ENCODE measurements around the gene IRGC.

IRGC gene

DNA sequence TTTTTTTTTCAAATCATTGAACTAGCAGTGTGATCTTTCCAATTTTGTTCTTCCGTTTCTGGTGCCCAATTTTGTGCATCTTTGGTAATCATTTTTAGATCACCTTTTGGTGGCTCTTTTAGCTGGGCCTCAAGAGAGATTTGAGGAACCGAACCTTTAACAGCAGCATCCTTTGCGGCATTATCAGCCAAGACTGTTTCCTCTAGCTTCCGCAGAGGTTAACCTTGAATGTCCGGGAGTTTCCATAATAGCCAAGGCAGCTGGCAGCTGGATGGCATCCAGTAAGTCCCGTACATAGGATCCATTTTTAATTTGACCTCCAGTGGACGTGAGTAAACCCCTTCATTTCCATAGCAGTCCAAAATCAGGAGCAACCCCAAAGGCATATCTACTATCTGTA lies 9.6 kb downstream of the IRGC start:
- DNase-seq, result no peak

DNA sequence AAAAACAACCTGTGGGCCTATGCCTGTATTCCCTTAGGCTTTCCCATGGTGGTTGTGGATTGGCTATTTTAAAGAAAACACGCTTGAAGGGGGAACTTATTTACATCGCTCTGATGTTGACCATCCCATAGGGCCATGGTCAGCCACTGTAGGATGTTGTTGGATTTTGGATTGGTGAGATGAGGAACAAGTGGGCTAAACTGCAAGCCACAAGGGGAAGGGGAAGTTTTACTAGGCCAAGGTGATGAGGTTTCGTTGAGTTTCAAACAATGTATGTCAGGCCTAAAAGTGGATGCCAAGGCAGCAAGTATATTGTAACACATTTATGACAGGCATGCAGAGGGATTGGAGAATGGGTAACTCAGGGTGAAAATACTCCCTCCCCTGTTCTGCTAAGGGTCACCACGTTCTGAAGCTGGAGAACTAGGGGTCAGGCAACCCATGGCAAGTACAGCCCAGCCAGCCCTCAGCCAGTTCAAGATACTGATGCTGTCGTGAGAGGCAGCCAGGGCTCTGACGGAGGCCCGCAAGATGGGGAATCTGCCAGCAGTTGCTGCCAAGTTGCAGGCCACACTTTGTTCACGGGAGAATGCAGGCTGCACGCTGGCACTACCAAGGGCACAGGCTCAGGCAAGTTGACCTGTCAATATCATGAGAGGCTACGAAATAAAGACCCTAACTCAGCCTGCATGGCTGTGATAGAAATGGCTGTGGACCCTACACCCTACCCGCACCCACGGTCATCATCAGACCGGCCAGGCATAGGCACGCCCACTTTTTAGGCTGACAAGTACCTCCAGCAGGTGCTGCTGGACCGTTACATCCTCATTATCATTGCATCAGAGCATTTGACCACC lies 11.1 kb downstream of the IRGC start:
- no peak for DNase-seq

DNA sequence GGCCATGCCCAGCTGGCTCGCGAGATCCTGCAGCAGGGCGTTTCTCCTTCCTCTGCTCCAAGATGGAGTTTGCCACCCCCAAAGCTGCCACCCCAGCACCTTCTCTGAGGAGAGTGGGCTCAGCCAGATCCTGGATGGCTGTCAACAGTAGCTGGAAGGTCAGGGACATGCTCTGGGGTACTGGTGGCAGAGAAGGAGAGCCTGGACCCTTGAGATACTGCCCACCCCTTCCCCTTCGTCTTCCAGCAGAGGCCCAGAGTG lies 11.6 kb downstream of the IRGC start:
- no peak for DNase-seq

DNA sequence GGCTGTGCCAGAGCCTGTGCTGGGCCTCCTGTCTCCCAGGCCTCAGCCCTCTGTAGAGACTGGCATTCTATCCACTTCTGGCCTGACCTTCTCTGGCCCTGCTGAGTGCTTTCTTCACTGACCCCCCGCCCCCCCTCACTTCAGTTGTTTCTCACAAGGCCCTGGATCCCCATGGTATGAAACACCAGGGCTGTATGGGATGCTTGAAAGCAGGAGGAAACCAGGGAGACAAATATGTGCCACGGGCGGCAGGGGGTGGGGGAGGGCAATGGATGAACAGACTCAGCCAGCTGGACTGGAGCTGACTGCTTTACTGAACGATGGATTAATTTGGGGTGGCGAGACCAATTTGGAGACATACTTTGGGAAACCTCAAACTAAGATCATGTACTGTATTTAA lies 14.0 kb downstream of the IRGC start:
- no peak for DNase-seq

DNA sequence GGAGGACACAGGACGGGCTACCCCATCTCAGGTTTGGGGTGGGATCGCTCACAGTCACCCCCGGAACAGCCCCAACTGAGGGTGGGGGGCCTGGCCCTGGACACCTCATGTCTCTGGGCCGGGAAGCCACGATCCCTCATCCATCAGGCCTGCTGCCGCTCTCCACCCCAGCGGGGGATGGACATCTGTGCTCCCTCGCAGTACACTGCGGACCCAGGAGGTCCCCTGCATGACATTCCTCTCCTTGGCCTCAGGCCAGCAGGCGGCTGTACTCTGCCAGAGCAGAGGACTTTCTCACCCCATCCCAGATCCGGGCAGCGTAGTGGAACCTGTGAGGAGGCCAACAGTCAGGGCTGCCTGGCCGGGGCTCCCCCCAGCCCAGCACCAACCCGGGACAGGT lies 15.5 kb downstream of the IRGC start:
- no peak for DNase-seq

DNA sequence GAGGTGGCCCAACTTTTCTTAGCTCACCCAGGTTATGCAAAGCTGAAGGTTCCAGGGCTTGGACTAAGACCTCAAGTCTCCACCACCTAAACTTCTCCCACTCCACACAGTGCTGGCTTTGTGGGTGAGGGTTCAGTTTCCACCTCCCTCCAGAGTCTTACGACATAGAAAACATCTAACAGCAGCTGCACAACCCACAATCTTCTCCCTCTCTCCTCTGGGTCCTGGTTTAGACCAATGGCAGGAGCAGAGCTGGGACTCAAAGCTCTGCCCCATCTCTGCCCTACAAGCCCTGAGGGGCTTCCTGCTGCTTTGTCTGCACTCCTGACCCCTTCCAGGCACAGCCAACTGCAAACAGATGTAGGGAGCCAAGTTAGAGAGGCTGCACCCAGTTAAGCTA lies 16.0 kb downstream of the IRGC start:
- no peak for DNase-seq

DNA sequence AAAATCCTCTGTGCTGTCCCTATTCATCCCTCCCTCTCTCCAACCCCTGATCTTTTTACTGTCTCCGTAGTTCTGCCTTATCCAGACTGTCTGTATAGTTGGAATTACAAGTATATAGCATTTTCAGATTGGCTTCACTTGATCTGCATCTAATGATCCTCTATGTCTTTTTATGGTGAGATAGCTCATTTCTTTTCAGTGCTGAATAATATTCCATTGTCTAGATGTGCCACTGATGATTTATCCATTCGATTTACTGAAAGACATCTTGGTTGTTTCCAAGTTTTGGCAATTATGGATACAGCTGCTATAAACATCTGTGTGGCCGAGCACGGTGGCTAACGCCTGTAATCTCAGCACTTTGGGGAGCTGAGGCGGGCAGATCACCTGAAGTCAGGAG lies 19.1 kb downstream of the IRGC start:
- no peak for DNase-seq

DNA sequence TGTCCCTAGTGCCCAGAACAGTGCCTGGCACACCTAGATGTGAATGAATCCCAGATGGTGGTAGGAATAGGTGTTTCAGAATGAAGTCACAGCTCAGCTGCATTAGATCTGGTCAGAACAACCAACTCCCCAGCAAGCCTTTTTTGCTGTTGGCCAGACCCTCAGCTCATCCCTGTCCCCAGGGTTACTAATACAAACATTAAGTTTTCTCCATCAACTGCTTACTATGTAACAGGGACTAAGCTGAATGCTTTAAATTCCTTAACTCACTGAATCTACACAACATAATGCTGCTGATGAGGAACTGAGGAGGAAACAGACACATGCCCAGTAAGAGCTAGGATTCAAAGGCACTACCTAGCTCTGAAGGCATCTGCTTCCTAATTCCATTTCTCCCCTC lies 20.1 kb downstream of the IRGC start:
- DNase-seq, result no peak

DNA sequence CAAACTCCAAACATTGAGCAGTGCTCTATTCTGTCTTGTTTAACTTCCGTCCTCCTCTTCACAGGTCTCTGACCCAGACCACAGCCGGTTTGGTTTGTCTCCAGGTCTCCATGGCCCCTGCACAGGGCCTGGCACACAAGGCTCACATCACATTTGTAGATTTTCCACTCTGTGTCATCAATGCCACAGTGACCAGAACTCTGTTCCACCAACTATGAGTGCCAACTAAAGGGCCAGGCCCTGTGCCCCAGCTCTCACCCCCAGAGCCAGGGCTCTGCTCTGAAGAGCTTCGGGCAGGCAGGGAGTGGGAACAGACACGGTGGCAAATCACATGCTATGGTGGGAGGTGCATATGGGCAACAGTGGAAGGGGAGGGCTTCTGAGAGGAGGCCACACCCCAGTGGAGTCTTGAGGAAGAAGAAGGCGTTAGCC lies 22.9 kb downstream of the IRGC start:
- DNase-seq, result no peak

DNA sequence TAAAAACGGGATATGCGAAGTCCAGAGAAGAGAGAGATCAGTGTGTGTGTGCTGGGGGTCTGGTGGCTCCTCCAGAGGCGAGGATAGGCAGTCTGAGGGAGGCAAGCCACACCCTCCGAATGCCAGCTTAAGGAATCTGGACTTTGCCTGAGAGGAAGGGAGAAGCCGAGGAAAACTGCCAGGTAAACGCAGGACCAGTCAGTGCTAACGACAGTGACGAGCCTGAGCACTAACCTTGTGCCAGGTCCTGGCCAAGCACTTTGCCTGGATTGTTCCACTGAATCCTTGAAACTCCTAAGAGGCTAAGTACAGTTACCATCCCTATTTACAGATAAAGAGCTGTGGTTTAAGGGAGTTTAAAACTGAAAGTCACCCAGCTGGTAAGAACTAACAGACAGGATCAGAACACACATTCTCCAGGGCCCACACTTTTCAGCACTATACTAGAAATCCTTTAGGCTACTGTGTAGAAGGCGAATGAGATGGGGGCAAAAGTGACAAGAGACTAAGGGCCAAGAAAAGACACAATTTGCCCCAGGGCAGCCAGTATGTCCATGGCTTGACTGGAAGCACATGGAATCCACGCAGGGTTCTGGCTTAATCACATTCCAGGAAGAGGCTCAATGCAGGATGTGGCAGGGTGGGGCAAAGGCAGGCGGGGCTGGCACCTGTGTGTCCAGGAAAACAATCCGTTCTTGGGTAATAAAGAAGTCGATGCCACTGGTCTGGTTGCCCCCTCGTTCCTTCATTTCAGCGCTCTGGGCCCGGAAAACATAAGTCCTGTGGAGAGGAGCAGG lies 23.8 kb downstream of the IRGC start:
- DNase-seq, result no peak

DNA sequence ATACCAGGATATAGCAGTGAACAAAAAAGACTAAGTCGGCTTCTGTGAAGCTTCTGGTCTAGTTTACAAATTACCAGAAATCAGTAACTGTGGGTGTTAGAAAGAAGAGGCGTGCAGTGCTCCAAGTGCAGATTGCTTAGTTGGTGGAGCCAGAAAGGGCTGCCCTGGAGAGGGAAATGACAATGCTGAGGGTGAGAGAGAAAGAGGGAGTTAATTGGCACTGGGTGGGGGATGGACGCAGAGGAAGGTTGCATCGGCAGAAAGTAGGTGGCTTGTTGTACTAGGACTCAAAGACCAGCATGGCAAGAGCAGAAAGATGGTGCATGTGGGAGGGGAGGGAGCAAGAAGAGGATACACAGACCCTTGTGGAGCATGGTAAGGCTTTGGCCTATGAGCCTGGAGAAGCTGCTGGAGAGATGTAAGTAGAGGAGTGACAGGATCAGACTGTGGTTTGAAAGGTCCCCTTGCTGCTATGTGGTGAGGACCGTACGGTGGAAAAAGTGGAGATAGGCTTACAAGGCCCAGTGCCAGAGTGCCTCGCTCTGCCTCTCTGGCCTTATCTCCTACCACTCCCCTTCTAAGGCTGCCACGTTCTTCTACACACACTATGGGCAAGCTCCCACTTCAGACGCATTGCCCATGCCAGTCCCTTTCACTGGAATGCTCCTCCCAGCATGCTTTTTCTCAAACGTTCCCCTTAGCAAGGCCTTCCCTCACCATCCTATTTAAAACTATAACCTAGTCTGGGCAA lies 25.4 kb downstream of the IRGC start:
- DNase-seq, result no peak

DNA sequence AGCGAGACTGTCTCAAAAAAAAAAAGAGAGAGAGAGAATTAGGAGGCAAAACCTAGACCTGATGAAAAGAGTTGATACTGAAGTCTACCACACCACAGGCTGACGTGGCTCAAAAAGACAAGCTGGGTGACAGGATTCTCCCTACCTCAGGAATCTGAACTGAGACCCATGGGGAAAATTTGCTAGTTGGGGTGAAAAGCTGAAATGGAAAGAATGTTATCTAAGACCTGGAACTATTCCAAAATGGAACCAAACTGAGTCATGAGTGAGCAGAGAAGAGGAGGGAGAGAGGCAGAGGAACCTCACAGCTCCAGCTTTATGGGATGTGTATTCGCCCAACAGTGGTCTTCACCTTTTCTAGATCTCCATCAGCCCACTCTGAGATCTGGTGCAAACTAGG lies 27.2 kb downstream of the IRGC start:
- no peak for DNase-seq

DNA sequence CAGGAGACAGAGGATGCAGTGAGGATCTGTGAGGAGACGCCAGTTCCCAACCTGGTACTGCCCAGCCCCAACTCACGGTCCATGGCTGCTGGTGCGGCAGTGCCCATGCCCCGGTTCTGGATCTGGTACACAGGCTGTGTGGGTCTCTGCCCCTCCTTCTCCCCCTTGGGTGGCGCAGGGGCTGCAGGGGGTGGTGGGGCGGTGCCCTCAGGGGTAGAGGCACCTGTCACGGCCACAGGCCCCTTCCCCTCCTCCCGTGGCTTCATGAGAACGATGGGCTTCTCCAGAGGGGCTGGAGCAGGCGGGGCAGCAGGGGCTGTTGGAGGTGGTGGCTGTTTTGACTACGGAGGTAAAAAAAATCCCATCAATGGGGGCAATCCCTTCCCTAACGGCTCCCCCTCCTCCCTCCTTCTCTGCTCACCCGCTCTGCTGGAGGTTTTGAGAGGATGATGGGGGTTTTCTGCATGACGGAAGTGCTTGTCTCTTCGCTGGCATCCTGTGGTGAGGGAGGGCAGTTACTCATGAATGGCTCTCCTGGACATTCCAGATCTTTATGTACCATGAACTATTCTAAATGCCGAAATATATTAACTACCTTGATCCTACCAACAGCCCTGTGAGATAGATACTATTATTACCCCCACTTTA lies 31.8 kb downstream of the IRGC start:
- DNase-seq, result no peak

DNA sequence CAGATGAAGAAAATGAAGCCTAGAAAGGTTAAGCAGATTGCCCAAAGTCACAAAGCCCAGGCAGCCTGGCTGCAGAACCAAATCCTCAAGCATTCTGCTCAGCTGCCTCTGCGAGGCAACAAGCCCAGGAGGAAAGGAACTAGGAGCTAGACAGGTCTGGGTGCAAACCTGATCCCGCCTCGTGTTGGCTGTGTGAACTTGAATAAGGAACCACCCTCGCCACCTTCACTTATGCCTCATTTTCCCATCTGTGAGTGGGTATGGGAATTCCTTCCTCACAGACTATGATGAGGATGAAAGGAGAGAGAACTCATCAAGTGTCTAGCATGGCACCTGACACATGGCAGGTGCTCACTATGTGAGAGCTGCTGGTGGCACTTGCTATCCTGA lies 32.3 kb downstream of the IRGC start:
- DNase-seq, result no peak

DNA sequence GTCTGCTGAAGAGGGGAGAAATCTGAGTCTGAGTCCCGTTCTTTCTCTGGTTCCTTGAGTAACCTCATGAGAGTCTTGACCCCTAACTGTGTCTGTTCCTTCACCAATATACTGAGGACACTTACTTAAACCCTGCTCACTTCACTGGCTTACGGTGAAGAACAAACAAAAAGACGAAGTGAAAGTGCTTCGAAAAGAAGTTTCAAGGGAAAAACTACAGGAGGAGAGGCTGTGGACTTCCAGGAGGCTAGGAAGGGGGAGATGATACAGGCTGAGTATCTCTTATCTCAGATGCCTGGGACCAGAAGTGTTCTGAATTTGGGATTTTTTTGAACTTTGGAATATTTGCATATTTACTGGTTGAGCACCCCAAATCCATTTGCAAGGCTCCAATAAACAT lies 32.8 kb downstream of the IRGC start:
- no peak for DNase-seq

DNA sequence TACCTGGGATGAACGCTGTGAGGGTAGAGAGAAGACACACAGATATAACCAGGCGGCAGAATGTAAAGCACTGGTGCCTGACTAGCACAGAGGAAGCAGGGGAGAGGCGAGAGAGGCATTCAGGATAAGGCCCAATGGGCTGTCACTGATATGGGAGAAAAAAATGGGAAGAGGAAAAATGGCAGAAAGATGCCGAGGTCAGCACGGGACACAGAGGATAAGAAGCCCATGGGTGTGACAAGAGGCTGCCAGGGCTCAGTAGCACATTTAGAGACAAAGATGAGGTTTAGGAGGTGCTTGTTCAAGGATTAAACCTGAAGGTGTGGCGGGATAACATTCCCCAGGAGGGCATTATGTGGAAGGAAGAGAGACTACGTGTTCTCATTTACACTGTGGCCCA lies 33.3 kb downstream of the IRGC start:
- DNase-seq, result no peak

DNA sequence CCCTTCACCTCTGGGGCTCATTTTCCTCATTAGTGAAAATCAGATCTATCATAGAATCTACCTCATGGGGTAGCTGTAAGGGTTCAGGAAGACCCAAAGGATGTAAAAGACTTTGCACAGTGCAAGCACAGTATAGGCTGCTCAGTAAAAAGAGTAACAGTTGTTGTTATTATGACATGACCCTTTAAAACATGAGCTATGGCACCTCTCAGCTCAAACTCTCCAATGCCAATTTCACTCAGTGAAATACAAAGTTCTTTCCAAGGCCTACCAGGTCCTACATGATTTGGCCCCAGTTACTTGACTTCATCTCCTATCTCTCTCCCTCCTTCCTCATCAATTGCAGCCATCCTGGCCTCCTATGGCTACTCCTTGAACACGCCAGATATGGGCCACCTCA lies 34.0 kb downstream of the IRGC start:
- DNase-seq, result no peak

DNA sequence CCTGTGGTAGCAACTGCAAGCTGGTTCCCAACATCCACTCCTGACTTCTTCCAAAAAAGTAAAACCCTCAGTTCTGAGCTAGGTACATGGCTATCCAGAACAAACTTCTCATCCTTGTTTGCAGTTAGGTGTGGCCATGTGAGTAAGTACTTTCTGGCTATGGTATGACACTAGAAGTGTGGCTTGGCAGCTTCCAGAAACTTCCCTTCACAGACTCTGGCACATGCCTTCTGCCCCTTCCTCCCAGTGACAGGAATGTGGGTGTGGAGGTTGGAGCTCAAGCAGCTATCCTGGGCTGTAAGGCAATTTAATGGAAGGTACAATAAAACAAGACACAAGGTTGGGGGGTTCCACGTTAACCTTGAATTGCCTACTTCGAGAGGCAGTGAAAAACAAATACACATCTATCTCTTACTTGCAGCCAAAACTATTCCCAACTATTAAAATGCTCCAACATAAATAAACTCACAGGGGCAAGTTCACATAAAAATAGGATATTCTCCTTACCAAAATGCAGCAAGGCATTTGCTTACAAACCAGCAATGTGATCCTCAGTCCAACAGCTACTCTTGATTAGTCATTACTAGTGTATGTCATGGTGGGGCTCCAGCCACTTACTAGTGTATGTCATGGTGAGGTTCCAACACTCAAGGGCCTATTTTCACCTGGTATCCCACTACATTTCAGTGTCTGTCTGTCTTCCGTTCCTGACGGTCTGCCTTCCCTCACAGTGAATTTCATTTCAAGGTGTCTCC lies 35.8 kb downstream of the IRGC start:
- no peak for DNase-seq

DNA sequence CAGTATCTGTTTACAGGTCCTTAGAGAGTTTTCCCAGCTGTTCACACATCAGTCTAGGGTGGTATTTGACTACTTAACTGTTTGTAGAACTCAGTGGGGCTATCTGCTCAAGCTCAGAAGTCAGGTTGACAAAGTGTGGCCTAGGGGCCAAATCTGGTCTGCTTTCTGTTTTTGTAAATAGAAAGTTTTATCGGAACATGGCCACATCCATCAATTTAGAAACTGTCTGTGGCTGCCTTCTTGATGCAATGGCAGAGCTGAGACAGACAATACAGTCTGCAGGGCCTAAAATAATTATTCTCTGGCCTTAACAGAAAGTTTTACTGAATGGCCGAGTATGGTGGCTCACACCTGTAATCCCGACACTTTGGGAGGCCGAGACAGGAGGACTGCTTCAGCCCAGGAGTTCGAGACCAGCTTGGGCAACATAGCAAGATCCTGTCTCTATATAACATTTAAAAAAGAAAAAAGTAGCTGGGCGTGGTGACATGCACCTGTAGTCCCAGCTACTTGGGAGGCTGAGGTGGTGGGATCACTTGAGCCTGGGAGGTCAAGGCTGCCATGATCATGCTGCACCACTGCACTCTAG lies 36.5 kb downstream of the IRGC start:
- no peak for DNase-seq

DNA sequence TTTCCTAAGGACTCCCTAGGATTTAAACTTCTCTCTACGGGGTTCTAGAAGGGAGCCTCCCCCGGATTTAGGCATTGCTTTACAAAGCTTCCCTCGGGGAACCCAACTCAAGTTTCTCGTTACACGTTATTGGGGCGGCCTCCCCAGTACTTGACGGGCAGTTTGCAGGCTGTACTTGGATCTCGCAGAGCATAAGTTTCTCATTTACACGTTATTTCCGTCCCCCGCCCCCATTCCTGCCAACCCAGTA lies 38.3 kb downstream of the IRGC start:
- no peak for DNase-seq

DNA sequence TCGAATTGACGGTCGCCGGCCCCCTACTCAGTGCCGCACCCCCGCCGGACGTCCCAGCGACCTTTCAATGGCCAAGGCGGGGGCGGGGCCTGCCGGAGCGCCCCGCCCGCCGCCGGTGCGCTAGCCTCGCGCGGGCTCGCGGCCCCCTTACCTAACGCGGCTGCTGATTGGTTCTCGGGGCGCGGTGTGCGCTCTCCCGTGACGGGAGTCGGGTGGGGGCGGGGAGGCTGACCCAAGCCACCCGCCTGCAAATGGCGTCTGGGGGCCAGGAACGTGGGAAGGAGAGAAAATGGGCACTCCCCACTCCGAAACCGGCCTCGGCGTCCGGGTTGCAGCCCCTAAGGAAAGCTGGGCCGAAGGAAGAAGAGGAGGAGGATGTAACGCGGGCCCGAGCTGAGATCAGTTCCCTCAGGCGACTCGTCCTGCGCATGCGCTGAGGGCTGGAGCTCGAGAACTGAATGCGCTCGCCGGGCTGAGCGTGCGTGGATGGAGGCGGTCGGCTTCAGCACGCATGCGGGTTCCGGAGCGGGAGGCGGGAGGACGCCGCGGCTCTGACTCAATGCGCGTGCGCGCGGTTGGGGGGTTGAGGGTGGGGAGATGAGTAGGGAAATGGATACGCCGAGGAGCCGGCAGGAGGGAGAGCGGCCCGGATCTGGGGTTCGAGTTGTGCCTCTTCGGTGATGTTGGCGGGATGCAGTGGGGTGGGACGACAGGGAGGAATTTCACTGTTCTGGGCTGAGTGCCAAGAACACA lies 38.8 kb downstream of the IRGC start, which contains the start of gene SMG9:
Gene SMG9 (minus strand): TSS at position 460 of the 753 bp plus-strand sequence. CDS start 4,221 bp downstream, outside the sequence.
- peak; percentile 97 for DNase-seq

Measured in stimulated activated CD4-positive, alpha-beta T cell treated with anti-CD3 and anti-CD28 coated beads, Interleukin-15, amount 100 ng/mL, for 24 hours (primary cell).